Loucy (cell line): ENCODE results near the gene PRR23C.

ENCODE experiments used
- H2AFZ ChIP-seq: fragments of 200-600 bp; sonication (generic); 2 replicates; pipeline ENCODE4 v1.6.0; 2016; ENCODE audit warnings: antibody characterized with exemption, mild to moderate bottlenecking, low read length, moderate library complexity
- H3F3A ChIP-seq: fragments of 200-600 bp; 2 replicates; pipeline ENCODE4 v1.6.0; 2016; ENCODE audit warnings: antibody characterized with exemption, low read depth, mild to moderate bottlenecking
- H3K27me3 ChIP-seq: fragments of 200-600 bp; sonication (generic); 2 replicates; pipeline ENCODE4 v1.6.1; 2014; ENCODE audit warnings: low read length, mild to moderate bottlenecking; ENCODE audit not compliant: insufficient read depth, poor library complexity, severe bottlenecking
- H3K36me3 ChIP-seq: fragments of 200-600 bp; sonication (generic); 2 replicates; pipeline ENCODE4 v1.6.1; 2016; ENCODE audit warnings: low read length; ENCODE audit not compliant: insufficient read depth
- H3K4me1 ChIP-seq: fragments of 200-600 bp; sonication (generic); 2 replicates; pipeline ENCODE4 v1.5.1; 2014; ENCODE audit warnings: low read length, mild to moderate bottlenecking; ENCODE audit not compliant: insufficient read depth, poor library complexity, severe bottlenecking
- H3K4me2 ChIP-seq: fragments of 200-600 bp; sonication (generic); 2 replicates; pipeline ENCODE4 v1.6.0; 2014; ENCODE audit warnings: antibody characterized with exemption, low read length, low read depth, mild to moderate bottlenecking; ENCODE audit not compliant: poor library complexity, severe bottlenecking
- H3K4me3 ChIP-seq: fragments of 200-600 bp; sonication (generic); 2 replicates; pipeline ENCODE4 v1.5.1; 2014; ENCODE audit warnings: low read length, mild to moderate bottlenecking, mixed read lengths; ENCODE audit not compliant: poor library complexity, severe bottlenecking
- H3K79me2 ChIP-seq: fragments of 200-600 bp; sonication (generic); 2 replicates; pipeline ENCODE4 v1.6.1; 2014; ENCODE audit warnings: low read length; ENCODE audit not compliant: insufficient read depth
- H3K9ac ChIP-seq: fragments of 200-600 bp; sonication (generic); 2 replicates; pipeline ENCODE4 v1.6.0; 2014; ENCODE audit warnings: mild to moderate bottlenecking, low read depth, low read length, moderate library complexity; ENCODE audit not compliant: poor library complexity, severe bottlenecking
- H3K9me2 ChIP-seq: fragments of 200-600 bp; sonication (generic); replicated peaks from 2 replicates; pipeline ENCODE4 v1.6.1; 2016; ENCODE audit warnings: low read depth, low read length, mixed read lengths
- H3K9me3 ChIP-seq: fragments of 200-600 bp; sonication (generic); 2 replicates; pipeline ENCODE4 v1.6.1; 2014; ENCODE audit warnings: mild to moderate bottlenecking, antibody characterized with exemption, low read length, low read depth; ENCODE audit not compliant: insufficient read depth
- H4K20me1 ChIP-seq: fragments of 200-600 bp; sonication (generic); 2 replicates; pipeline ENCODE4 v1.6.0; 2014; ENCODE audit warnings: antibody characterized with exemption, low read length, mild to moderate bottlenecking; ENCODE audit not compliant: insufficient read depth, poor library complexity, severe bottlenecking
- EZH2phosphoT487 ChIP-seq: fragments of 200-600 bp; IDR thresholded peaks from 2 replicates; pipeline ENCODE4 v1.6.1; 2018; ENCODE audit warnings: antibody characterized with exemption, mild to moderate bottlenecking, moderate library complexity, borderline replicate concordance
- TF ChIP-seq, protein P1 (sequence below): fragments of 200-600 bp; sonication (generic); conservative IDR thresholded peaks from 2 replicates; pipeline ENCODE4 v1.5.1; 2014; ENCODE audit warnings: mild to moderate bottlenecking, antibody characterized with exemption, low read length

PRR23C gene

GRCh38 chr3:139044366-139045210 is at the start of gene PRR23C:
PRR23C (minus strand) TSS chr3:139044892; CDS start chr3:139044620, 272 bp downstream.
- H3K4me1 ChIP-seq, result no peaks in the 10 kb centered on the region
- H3K4me2 ChIP-seq, result no peak within 1 kb of the TSS
- H3K36me3 ChIP-seq, result no peaks in the 10 kb centered on the region
- no peaks in the 10 kb centered on the region for H3K9me3 ChIP-seq
- H3F3A ChIP-seq, result no peaks in the 10 kb centered on the region
- H2AFZ ChIP-seq, result no peak within 1 kb of the TSS
- H3K27me3 ChIP-seq, result no peaks in the 10 kb centered on the region
- no peaks in the 10 kb centered on the region for H3K79me2 ChIP-seq
- no peak within 1 kb of the TSS for H3K4me3 ChIP-seq
- no peak within 1 kb of the TSS for H3K9ac ChIP-seq
- TF ChIP-seq, protein P1, sequence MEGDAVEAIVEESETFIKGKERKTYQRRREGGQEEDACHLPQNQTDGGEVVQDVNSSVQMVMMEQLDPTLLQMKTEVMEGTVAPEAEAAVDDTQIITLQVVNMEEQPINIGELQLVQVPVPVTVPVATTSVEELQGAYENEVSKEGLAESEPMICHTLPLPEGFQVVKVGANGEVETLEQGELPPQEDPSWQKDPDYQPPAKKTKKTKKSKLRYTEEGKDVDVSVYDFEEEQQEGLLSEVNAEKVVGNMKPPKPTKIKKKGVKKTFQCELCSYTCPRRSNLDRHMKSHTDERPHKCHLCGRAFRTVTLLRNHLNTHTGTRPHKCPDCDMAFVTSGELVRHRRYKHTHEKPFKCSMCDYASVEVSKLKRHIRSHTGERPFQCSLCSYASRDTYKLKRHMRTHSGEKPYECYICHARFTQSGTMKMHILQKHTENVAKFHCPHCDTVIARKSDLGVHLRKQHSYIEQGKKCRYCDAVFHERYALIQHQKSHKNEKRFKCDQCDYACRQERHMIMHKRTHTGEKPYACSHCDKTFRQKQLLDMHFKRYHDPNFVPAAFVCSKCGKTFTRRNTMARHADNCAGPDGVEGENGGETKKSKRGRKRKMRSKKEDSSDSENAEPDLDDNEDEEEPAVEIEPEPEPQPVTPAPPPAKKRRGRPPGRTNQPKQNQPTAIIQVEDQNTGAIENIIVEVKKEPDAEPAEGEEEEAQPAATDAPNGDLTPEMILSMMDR, result no peak
- TF ChIP-seq EZH2phosphoT487, result no peak
- H4K20me1 ChIP-seq, result no peaks in the 10 kb centered on the region
- H3K9me2 ChIP-seq, result no peaks in the 10 kb centered on the region

- Histone ChIP-seq H4K20me1 (no peaks in the 10 kb centered on the region), H3K9ac (no peak overlapping the region), H3K9me3 (no peaks in the 10 kb centered on the region), H3K9me2 (no peaks in the 10 kb centered on the region), H3F3A (no peaks in the 10 kb centered on the region), H2AFZ (no peak overlapping the region), H3K4me1 (no peaks in the 10 kb centered on the region), H3K36me3 (no peaks in the 10 kb centered on the region), H3K4me3 (no peak overlapping the region), H3K4me2 (no peak overlapping the region), H3K27me3 (no peaks in the 10 kb centered on the region), H3K79me2 (no peaks in the 10 kb centered on the region)
- TF ChIP-seq, protein P1, result no peak
- no peak for TF ChIP-seq EZH2phosphoT487
Measured at GRCh38 chr3:139093840-139094239, 49.1 kb upstream of the PRR23C start.

DNA sequence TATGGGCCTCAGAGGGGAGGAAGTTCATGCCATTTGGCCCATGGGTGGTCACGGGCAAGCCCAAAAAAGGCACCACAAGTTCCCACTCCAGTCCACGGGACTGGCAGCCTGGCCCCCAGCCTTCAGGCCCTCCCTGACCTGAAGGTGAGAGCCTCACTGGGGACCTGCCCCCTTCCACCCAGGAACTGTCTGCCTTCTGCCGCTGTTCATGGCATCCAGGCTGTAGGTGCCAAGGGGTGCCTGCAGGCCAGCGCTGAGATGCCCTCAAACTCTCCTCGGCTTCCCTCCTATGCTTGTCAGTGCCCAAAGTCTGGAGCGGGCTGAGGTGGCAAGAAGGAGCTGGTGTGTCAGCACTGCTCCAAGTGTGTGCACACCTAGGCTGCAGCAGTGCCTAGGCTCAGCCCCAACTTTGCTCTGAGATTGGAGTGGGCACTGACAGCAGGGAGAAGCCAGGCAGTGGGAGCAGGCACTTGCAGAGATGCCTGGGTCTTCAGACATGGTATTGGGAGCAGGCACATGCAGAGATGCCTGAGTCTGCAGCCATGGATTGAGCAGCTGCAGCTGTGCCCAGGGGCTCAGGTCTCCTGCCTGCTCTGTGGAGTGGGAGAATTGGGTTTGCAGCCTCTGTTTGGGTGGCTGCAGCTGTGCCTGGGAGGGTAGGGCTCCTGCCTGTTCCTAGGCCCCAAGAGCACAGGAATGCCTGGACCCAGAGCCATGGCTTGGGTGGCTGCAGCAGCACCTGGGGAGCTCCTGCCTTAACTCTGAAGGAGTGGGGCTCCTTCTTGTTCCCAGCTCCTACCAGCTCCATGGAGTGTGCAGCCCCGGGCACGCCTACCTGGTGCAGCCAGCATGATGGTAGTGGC is 44.0 kb upstream of the PRR23C start:
- Histone ChIP-seq H3K27me3 (no peaks in the 10 kb centered on the region), H3K9me2 (no peaks in the 10 kb centered on the region), H3F3A (no peaks in the 10 kb centered on the region), H3K36me3 (no peaks in the 10 kb centered on the region), H2AFZ (no peak overlapping the region), H3K4me2 (no peak overlapping the region), H3K4me3 (no peak overlapping the region), H4K20me1 (no peaks in the 10 kb centered on the region), H3K9me3 (no peaks in the 10 kb centered on the region), H3K4me1 (no peaks in the 10 kb centered on the region), H3K9ac (no peak overlapping the region), H3K79me2 (no peaks in the 10 kb centered on the region)
- TF ChIP-seq, protein P1, result no peak
- no peak for TF ChIP-seq EZH2phosphoT487
